ENCODE data around the gene TOX2. TPM values are rescaled to one million over a fixed set of nuclear protein-coding genes. Genes with fewer than 3 reads are reported as not detected.

TOX2 gene
- total RNA-seq, 1 experiment from 2014 or later: 1.7 TPM

GRCh38 chr20:43969501-43970182 is 55.0 kb downstream of the TOX2 start:
- H3K23me2 ChIP-seq (ENCODE audit: insufficient read length, low read depth, low read length, poor library complexity, severe bottlenecking): no peaks in the 10 kb centered on the region
- H4K20me1 ChIP-seq (ENCODE audit: control insufficient read depth, insufficient read depth, insufficient read length): no peaks in the 10 kb centered on the region
- no peak overlapping the region for H2BK120ac ChIP-seq (ENCODE audit: low read depth, low read length, poor library complexity, severe bottlenecking)
- H3K4me2 ChIP-seq (ENCODE audit: insufficient read depth, insufficient read length, low read length): no peak overlapping the region
- H2AFZ ChIP-seq (ENCODE audit: low read length): no peak overlapping the region
- H3K9me3 ChIP-seq (ENCODE audit: control insufficient read depth, low read depth, low read length): no peaks in the 10 kb centered on the region
- no peak overlapping the region for H2BK20ac ChIP-seq (ENCODE audit: low read depth, low read length, poor library complexity, severe bottlenecking)
- H3T11ph ChIP-seq (ENCODE audit: low read length): no peak overlapping the region
- Mint-ChIP-seq H3K4me3 (no peak overlapping the region), H3K4me1 (peaks cover 5 to 6% of the 10 kb centered on the region in 2 experiments; a peak in 3 of 4 replicates), H3K9me3 (no peaks in the 10 kb centered on the region), H3K27ac (peak overlapping the region in 1 of 3 experiments; percentile 30; a peak in 1 of 7 replicates), H3K27me3 (ENCODE audit: low read depth) (no peaks in the 10 kb centered on the region), H3K36me3 (ENCODE audit: insufficient read depth in 1 of 3, low read depth in 3 of 3) (no peaks in the 10 kb centered on the region)
- no peak overlapping the region for H3K9ac ChIP-seq (ENCODE audit: extremely low read depth, insufficient read length, low read length)
- no peak for DNase-seq
- H4K91ac ChIP-seq (ENCODE audit: insufficient read length, low read depth, low read length): no peak overlapping the region
- no peak overlapping the region for H4K5ac ChIP-seq (ENCODE audit: insufficient read length, low read depth, low read length)
- peaks cover 6% of the 10 kb centered on the region; the same call in 1 of the 2 replicates for H3K4me1 ChIP-seq (ENCODE audit: insufficient read depth, low read length)
- WGBS (ENCODE audit: extremely low coverage, insufficient read length, low lambda C conversion rate): no CpG with 5 or more reads among the region's 8 CpGs
- no peak overlapping the region for H2AK5ac ChIP-seq (ENCODE audit: insufficient read length, low read length)
- H3K27me3 ChIP-seq (ENCODE audit: insufficient read depth, low read length): no peaks in the 10 kb centered on the region
- no peak overlapping the region for H3K56ac ChIP-seq (ENCODE audit: insufficient read length, low read depth, low read length)
- no peak overlapping the region for H3K18ac ChIP-seq (ENCODE audit: insufficient read length, low read depth, low read length)
- no peak overlapping the region for H2BK5ac ChIP-seq (ENCODE audit: insufficient read length, low read length)
- H3K14ac ChIP-seq (ENCODE audit: insufficient read depth, low read length): no peak overlapping the region
- H2BK15ac ChIP-seq (ENCODE audit: low read depth, low read length): no peak overlapping the region
- H4K8ac ChIP-seq (replicated peaks; ENCODE audit: insufficient read length, low read depth, low read length): no peak overlapping the region
- no peak for TF ChIP-seq CTCF (conservative IDR thresholded peaks at IDR 0.05)
- H3K23ac ChIP-seq (ENCODE audit: insufficient read length, low read depth, low read length): no peak overlapping the region
- no peaks in the 10 kb centered on the region for H3K79me2 ChIP-seq (ENCODE audit: insufficient read depth, low read length)
- H3K27ac ChIP-seq (ENCODE audit: insufficient read length, low read depth, low read length): no peak overlapping the region
- H3K4ac ChIP-seq (ENCODE audit: low read depth, low read length): no peak overlapping the region
- no peaks in the 10 kb centered on the region for H3K79me1 ChIP-seq (ENCODE audit: insufficient read depth, low read depth, low read length, poor library complexity, severe bottlenecking)
- H2BK12ac ChIP-seq (ENCODE audit: insufficient read length, low read depth, low read length): no peak overlapping the region
